Coronary artery (tissue), 2 donors: Measurements from ENCODE around the gene AGRN.

Experiments used
- DNase-seq: peaks from one replicate; pipeline ENCODE4 v3.0.0-alpha.2; 2017; ENCODE audit warnings: low spot score
- H3K27ac ChIP-seq, 2 donors: fragments of 200-600 bp; sonication (generic); one replicate each; pipeline ENCODE4 v1.5.1; 2016 to 2019
- H3K4me3 ChIP-seq: fragments of 200-600 bp; sonication (generic); 2 replicates; pipeline ENCODE4 v1.5.1; 2016; ENCODE audit warnings: mild to moderate bottlenecking, moderate library complexity
- CTCF ChIP-seq: fragments of 200-600 bp; sonication (generic); IDR thresholded peaks from one replicate; pipeline ENCODE4 v1.5.1; 2019; ENCODE audit warnings: antibody characterized with exemption

AGRN gene

GRCh38 chr1:998995-999724 lies 20.8 kb upstream of the AGRN start:
- TF ChIP-seq CTCF: no peak
- peak overlapping the region; percentile 96 to 100 for H3K27ac ChIP-seq
- peak overlapping the region; percentile 89 for H3K4me3 ChIP-seq
- DNase-seq: no peak

GRCh38 chr1:999725-1000356 lies 20.1 kb upstream of the AGRN start, which contains the start of gene HES4:
Gene HES4, minus strand, starts transcription at chr1:1000097. Its CDS starts 124 bp downstream, at chr1:999973.
- TF ChIP-seq CTCF: no peak
- DNase-seq: peak; percentile 96
- H3K4me3 ChIP-seq: peak within 1 kb of the TSS; percentile 89
- H3K27ac ChIP-seq: peak within 1 kb of the TSS; percentile 96 to 100

GRCh38 chr1:1000357-1001056 lies 19.4 kb upstream of the AGRN start:
- TF ChIP-seq CTCF: no peak
- Histone ChIP-seq H3K4me3 (peak overlapping the region; percentile 89), H3K27ac (peak overlapping the region; percentile 96 to 100)
- peak; percentile 92 for DNase-seq

- Histone ChIP-seq H3K4me3 (peak overlapping the region; percentile 89), H3K27ac (peak overlapping the region; percentile 96 to 100)
- TF ChIP-seq CTCF: no peak
- DNase-seq: no peak
These were observed 18.7 kb upstream of the AGRN start for GRCh38 chr1:1001057-1001783.

GRCh38 chr1:1003618-1004419 lies 16.1 kb upstream of the AGRN start:
- H3K27ac ChIP-seq: no peak overlapping the region
- no peak overlapping the region for H3K4me3 ChIP-seq
- no peak for DNase-seq
- no peak for TF ChIP-seq CTCF

- no peak for TF ChIP-seq CTCF
- no peak for DNase-seq
- Histone ChIP-seq H3K4me3 (no peak overlapping the region), H3K27ac (no peak overlapping the region)
These were observed 15.5 kb upstream of the AGRN start for GRCh38 chr1:1004420-1004779.
